Smooth muscle cell (in vitro differentiated cells): ENCODE results near the gene FOXA2. TPM values are rescaled to one million over a fixed set of nuclear protein-coding genes. Genes with fewer than 3 reads are reported as not detected.

Experiments
- DNase-seq: peaks from one replicate; lab custom pipeline; 2025; ENCODE audit not compliant: unreplicated experiment; lab: John Stamatoyannopoulos, UW
- H2AFZ ChIP-seq: fragments of 200-600 bp; sonication (generic); 2 replicates; pipeline ENCODE4 v1.6.0; 2016; ENCODE audit warnings: antibody characterized with exemption, low read depth, mild to moderate bottlenecking
- H3F3A ChIP-seq: fragments of 200-600 bp; sonication (generic); 2 replicates; pipeline ENCODE4 v1.6.0; 2017; ENCODE audit warnings: antibody characterized with exemption, low read depth
- H3K27ac ChIP-seq: fragments of 200-600 bp; sonication (generic); 2 replicates; pipeline ENCODE4 v1.5.1; 2016; ENCODE audit warnings: low read depth, mild to moderate bottlenecking
- H3K27me3 ChIP-seq: fragments of 200-600 bp; sonication (generic); 2 replicates; pipeline ENCODE4 v1.6.1; 2016; ENCODE audit warnings: low read depth, mild to moderate bottlenecking
- H3K36me3 ChIP-seq: fragments of 200-600 bp; sonication (generic); 2 replicates; pipeline ENCODE4 v1.5.1; 2016; ENCODE audit warnings: low read depth
- H3K4me1 ChIP-seq: fragments of 200-600 bp; sonication (generic); 2 replicates; pipeline ENCODE4 v1.5.1; 2016; ENCODE audit warnings: low read depth
- H3K4me2 ChIP-seq: fragments of 200-600 bp; sonication (generic); 2 replicates; pipeline ENCODE4 v1.6.0; 2016; ENCODE audit warnings: mild to moderate bottlenecking
- H3K4me3 ChIP-seq: fragments of 200-600 bp; sonication (generic); 2 replicates; pipeline ENCODE4 v1.5.1; 2016; ENCODE audit warnings: mild to moderate bottlenecking
- H3K79me2 ChIP-seq: fragments of 200-600 bp; sonication (generic); 2 replicates; pipeline ENCODE4 v1.6.0; 2016; ENCODE audit warnings: low read depth, mild to moderate bottlenecking
- H3K9ac ChIP-seq: fragments of 200-600 bp; sonication (generic); 2 replicates; pipeline ENCODE4 v1.6.0; 2016; ENCODE audit warnings: low read depth
- H3K9me3 ChIP-seq: fragments of 200-600 bp; sonication (generic); replicated peaks from 2 replicates; pipeline ENCODE4 v1.5.1; 2016; ENCODE audit warnings: low read depth
- H4K20me1 ChIP-seq: fragments of 200-600 bp; sonication (generic); 2 replicates; pipeline ENCODE4 v1.6.0; 2016; ENCODE audit warnings: low read depth
- WGBS: methylation state at CpG from one replicate; pipeline ENCODE4 v1.1.7; 2016; ENCODE audit warnings: low lambda C conversion rate; 5-methylcytosine and 5-hydroxymethylcytosine counted together
- polyA plus RNA-seq: library from polyadenylated mRNA; unstranded; fragments of >200 nt; fragmentation: Nextera tagmentation; extraction: Ambion mirVana; gene quantifications from 2 replicates; pipeline ENCODE4 v1.2.1, GENCODE V29; 2016
- total RNA-seq: library from RNA; depleted of rRNA; stranded (reverse); fragments of >200 nt; gene quantifications from 2 replicates; pipeline ENCODE4 v1.2.3, GENCODE V29; 2014
- TF ChIP-seq, protein P1 (sequence below): fragments of 200-600 bp; sonication (generic); IDR thresholded peaks from 2 replicates; pipeline ENCODE4 v1.5.1; 2017; ENCODE audit warnings: borderline replicate concordance, mild to moderate bottlenecking, antibody characterized with exemption; ENCODE audit not compliant: insufficient read depth, poor library complexity, severe bottlenecking

The FOXA2 gene
- total and polyA plus RNA-seq, 2 experiments from 2014 or later = not detected

DNA sequence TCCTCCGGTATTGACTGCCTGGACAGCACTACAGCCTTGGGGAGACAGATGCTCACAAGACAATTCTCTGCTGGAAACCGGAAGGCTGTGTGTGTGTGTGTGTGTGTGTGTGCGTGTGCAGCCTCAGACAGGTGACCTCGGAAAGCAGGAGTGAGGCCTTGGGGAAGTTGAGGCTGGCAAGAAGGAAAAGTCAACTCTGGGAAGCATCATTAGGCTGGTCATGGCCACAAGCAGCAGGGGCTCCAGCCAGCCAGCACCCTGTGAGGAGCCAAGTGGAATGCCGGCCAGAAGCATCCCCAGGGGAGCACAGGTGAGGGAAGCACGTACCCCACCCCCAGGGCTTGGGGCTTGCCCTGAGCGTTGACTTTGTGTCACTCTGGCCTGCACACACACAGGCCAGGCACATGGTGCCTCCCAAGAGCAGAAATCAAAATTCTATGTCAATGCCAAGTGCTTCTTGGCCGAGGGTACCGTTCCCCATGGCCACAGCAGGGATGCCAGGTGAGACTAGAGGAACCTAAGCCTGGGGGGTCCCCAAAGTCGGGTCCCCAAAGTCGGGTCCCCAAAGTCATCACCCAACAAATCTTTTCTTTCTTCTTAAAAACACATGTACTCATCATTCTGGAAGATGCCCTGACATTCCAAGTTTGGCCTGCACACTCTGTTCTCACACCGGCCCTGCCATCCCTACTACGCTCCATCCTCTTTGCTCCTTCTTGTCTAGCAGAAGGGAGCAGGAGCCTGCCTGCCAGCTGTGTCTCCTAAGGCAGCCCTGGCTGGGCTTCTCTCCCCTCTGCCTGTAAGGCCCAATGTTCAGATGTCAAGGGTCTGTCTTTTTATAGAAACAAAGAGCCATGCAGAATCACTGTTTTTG, 26.7 kb downstream of the FOXA2 start:
- H3F3A ChIP-seq = no peaks in the 10 kb centered on the region
- no peaks in the 10 kb centered on the region for H3K9me3 ChIP-seq
- TF ChIP-seq, protein P1, sequence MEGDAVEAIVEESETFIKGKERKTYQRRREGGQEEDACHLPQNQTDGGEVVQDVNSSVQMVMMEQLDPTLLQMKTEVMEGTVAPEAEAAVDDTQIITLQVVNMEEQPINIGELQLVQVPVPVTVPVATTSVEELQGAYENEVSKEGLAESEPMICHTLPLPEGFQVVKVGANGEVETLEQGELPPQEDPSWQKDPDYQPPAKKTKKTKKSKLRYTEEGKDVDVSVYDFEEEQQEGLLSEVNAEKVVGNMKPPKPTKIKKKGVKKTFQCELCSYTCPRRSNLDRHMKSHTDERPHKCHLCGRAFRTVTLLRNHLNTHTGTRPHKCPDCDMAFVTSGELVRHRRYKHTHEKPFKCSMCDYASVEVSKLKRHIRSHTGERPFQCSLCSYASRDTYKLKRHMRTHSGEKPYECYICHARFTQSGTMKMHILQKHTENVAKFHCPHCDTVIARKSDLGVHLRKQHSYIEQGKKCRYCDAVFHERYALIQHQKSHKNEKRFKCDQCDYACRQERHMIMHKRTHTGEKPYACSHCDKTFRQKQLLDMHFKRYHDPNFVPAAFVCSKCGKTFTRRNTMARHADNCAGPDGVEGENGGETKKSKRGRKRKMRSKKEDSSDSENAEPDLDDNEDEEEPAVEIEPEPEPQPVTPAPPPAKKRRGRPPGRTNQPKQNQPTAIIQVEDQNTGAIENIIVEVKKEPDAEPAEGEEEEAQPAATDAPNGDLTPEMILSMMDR = no peak
- no peak overlapping the region for H2AFZ ChIP-seq
- H4K20me1 ChIP-seq = no peaks in the 10 kb centered on the region
- H3K36me3 ChIP-seq = no peaks in the 10 kb centered on the region
- WGBS = 80% methylated on average over 13 of the region's 13 CpGs
- peaks cover 68% of the 10 kb centered on the region for H3K27me3 ChIP-seq
- H3K4me1 ChIP-seq = peaks cover 22% of the 10 kb centered on the region
- H3K9ac ChIP-seq = no peak overlapping the region
- no peak overlapping the region for H3K27ac ChIP-seq
- no peak for DNase-seq
- no peak overlapping the region for H3K4me2 ChIP-seq
- no peaks in the 10 kb centered on the region for H3K79me2 ChIP-seq
- H3K4me3 ChIP-seq = no peak overlapping the region

DNA sequence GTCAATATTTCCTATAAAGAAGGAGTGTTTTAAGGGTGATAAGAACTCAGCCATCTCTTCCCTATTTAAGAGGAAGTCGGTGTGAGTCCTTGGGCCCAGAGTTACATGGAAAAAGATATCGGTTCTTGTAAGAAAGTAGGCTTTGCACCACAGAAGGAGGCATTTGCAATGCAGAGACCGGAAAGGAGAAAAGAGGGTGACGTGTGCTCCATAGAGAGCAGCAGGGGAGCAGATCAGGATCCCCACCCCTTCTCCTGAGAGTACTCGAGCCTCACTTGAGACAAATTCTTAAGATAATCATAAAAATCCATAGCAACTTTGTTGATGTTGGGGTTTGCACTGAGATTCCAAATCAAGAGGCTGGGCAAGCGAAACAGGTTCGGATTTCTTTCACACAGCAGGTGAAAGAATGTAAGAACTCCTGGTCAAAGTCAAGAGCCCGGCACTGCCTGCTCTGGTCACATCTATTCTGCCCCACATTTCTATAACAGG, 27.8 kb downstream of the FOXA2 start:
- Histone ChIP-seq H3K4me2 (no peak overlapping the region), H3K79me2 (no peaks in the 10 kb centered on the region), H3K4me3 (no peak overlapping the region), H3K36me3 (no peaks in the 10 kb centered on the region), H3K9ac (no peak overlapping the region), H4K20me1 (no peaks in the 10 kb centered on the region), H3K27ac (no peak overlapping the region), H3K4me1 (peaks cover 11% of the 10 kb centered on the region), H3K9me3 (no peaks in the 10 kb centered on the region), H3F3A (no peaks in the 10 kb centered on the region), H2AFZ (no peak overlapping the region), H3K27me3 (peaks cover 58% of the 10 kb centered on the region)
- TF ChIP-seq, protein P1 = no peak
- WGBS = 54% methylated on average over 8 of the region's 8 CpGs
- no peak for DNase-seq

DNA sequence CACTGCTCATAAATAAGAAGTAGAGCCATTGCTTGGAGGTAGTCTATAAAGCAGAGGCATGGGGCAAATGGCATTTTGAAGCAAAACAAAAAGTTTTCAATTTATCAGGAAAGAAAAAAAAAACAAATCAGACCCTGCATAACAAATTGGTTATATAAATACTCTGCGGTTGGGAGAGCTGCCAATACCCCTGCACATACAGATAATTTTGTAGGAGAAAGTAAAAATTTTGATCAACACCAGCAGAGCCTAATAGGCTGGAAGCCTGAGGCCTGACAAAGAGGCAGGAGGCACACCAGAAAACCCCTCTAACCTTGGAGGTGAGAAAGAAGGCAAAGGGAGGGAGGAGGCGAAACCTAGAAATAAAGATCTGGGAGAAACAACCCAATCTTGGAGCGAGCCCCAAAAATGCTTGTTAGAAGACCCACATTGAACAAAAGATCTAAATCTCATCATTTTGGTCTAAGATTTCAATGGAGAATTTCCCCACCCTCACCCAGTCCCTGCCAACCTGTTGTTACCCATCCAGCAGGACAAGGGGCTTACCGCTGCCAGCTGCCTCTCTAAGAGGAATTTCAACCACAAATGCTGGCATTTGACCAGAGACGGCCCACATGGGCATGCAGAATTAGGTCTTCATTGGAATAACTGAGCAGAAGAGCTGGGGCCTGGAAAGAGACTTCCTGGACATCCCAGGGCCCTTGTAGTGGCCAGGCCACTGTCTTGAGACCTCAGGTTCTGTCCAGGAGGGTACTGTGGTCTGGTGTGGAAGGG, 28.4 kb downstream of the FOXA2 start:
- no peak overlapping the region for H3K4me2 ChIP-seq
- WGBS = 77% methylated on average over 5 of the region's 5 CpGs
- H3K9me3 ChIP-seq = no peaks in the 10 kb centered on the region
- no peaks in the 10 kb centered on the region for H4K20me1 ChIP-seq
- H3K27me3 ChIP-seq = peaks cover 52% of the 10 kb centered on the region
- no peak for DNase-seq
- H3K4me3 ChIP-seq = no peak overlapping the region
- no peak overlapping the region for H3K27ac ChIP-seq
- no peaks in the 10 kb centered on the region for H3K36me3 ChIP-seq
- no peak overlapping the region for H3K9ac ChIP-seq
- no peaks in the 10 kb centered on the region for H3K79me2 ChIP-seq
- TF ChIP-seq, protein P1 = no peak
- no peaks in the 10 kb centered on the region for H3F3A ChIP-seq
- H3K4me1 ChIP-seq = peaks cover 5% of the 10 kb centered on the region
- no peak overlapping the region for H2AFZ ChIP-seq
